Measurements from ENCODE around the gene XRN1. TPM values are rescaled to one million over a fixed set of nuclear protein-coding genes. Genes with fewer than 3 reads are reported as not detected.

Gene XRN1, protein sequence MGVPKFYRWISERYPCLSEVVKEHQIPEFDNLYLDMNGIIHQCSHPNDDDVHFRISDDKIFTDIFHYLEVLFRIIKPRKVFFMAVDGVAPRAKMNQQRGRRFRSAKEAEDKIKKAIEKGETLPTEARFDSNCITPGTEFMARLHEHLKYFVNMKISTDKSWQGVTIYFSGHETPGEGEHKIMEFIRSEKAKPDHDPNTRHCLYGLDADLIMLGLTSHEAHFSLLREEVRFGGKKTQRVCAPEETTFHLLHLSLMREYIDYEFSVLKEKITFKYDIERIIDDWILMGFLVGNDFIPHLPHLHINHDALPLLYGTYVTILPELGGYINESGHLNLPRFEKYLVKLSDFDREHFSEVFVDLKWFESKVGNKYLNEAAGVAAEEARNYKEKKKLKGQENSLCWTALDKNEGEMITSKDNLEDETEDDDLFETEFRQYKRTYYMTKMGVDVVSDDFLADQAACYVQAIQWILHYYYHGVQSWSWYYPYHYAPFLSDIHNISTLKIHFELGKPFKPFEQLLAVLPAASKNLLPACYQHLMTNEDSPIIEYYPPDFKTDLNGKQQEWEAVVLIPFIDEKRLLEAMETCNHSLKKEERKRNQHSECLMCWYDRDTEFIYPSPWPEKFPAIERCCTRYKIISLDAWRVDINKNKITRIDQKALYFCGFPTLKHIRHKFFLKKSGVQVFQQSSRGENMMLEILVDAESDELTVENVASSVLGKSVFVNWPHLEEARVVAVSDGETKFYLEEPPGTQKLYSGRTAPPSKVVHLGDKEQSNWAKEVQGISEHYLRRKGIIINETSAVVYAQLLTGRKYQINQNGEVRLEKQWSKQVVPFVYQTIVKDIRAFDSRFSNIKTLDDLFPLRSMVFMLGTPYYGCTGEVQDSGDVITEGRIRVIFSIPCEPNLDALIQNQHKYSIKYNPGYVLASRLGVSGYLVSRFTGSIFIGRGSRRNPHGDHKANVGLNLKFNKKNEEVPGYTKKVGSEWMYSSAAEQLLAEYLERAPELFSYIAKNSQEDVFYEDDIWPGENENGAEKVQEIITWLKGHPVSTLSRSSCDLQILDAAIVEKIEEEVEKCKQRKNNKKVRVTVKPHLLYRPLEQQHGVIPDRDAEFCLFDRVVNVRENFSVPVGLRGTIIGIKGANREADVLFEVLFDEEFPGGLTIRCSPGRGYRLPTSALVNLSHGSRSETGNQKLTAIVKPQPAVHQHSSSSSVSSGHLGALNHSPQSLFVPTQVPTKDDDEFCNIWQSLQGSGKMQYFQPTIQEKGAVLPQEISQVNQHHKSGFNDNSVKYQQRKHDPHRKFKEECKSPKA (N-terminal part only)
- 10 to 100 TPM; 32.2 to 89.6 (median 36.6) TPM for total RNA-seq

DNA sequence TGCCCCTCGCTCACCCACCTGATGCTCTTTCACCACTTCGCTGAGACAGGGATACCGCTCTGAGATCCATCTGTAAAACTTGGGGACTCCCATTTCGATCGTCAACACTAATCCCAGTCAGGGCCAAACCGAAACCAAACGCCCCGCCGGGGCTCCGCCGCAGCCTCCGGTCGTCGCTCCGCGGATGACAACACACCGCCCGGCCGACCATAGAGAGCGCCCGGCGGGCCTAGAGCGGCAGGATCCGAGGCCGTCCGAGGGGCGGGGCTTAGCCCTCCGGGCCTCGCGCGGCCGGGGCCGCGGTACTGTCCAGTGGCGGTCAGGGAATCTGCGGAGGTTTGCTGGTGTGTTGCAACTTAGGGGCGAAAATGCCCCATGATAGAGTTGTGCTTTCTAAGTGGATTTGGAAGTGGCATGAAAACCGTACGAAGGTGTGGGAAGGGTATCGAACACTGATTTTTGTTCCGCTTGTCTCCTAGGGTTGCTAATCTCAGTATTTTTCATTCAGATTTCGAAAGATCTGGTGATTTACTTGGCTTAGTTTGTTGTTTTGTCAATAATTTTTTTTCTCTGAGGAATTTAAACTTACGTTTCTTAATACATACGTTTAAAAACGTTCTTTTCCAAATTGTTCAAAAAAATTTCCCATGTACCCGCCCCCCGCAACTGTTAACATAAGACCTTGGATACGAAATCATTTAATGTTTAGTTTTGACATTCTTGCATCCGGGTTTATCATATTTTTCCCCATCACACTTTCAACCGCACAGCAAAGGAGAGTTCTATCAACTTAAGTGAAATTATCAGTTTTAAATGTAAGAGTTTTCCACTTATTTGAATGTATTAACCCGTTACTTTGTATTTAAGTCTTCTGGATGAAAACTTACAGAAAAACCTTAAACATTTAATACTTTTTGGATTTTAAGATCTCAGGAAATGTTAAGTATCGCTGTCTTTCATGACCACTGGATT, at the start of gene XRN1:
TSS of gene XRN1 (minus strand) at position 186 of the 972 bp plus-strand sequence. CDS start at position 93, 93 bp downstream.
- Histone ChIP-seq H3K4me3 (peak within 1 kb of the TSS; percentile 84), H3K27me3 (no peaks in the 10 kb centered on the region), H3K9me3 (no peaks in the 10 kb centered on the region), H3K4me1 (peaks cover 28% of the 10 kb centered on the region), H3K27ac (peak within 1 kb of the TSS; percentile 95), H3K36me3 (peaks cover 24% of the 10 kb centered on the region)
- 5% methylated on average over 51 of the region's 52 CpGs for WGBS
- DNase-seq (ENCODE audit: low spot score in 2 of 2) = peak; percentile 95 to 96
- TF ChIP-seq POLR2AphosphoS5 (IDR thresholded peaks at IDR 0.05) (peak in 2 of 3 donors; percentile 25 to 89), POLR2A (IDR thresholded peaks at IDR 0.05) (peak; percentile 62 to 87), EP300 (IDR thresholded peaks at IDR 0.05) (no peak)

DNA sequence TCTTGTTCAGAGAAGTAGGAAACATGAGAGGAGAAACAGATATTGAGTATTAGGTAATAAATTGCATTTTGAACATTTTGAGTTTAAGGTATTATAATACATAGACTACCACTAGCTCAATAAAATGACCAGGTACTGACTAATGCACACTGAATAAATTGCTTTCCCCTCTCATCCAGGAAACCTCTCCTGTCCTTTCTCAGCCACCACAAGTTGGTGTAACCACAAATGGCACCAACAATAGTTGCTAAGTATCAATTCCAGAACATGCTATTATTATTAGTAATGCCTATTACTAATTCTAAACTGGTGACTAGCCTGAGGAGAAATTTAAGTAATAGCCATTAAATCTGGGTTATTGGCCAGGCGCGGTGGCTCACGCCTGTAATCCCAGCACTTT, 47.3 kb upstream of the XRN1 start:
- H3K27me3 ChIP-seq = no peaks in the 10 kb centered on the region
- DNase-seq (ENCODE audit: low spot score in 2 of 2) = no peak
- no peak overlapping the region for H3K27ac ChIP-seq
- TF ChIP-seq POLR2AphosphoS5 (IDR thresholded peaks at IDR 0.05) (no peak), EP300 (IDR thresholded peaks at IDR 0.05) (no peak), POLR2A (IDR thresholded peaks at IDR 0.05) (no peak)
- TF ChIP-seq, protein P1, sequence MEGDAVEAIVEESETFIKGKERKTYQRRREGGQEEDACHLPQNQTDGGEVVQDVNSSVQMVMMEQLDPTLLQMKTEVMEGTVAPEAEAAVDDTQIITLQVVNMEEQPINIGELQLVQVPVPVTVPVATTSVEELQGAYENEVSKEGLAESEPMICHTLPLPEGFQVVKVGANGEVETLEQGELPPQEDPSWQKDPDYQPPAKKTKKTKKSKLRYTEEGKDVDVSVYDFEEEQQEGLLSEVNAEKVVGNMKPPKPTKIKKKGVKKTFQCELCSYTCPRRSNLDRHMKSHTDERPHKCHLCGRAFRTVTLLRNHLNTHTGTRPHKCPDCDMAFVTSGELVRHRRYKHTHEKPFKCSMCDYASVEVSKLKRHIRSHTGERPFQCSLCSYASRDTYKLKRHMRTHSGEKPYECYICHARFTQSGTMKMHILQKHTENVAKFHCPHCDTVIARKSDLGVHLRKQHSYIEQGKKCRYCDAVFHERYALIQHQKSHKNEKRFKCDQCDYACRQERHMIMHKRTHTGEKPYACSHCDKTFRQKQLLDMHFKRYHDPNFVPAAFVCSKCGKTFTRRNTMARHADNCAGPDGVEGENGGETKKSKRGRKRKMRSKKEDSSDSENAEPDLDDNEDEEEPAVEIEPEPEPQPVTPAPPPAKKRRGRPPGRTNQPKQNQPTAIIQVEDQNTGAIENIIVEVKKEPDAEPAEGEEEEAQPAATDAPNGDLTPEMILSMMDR (IDR thresholded peaks at IDR 0.05) = no peak
- no peaks in the 10 kb centered on the region for H3K9me3 ChIP-seq
- H3K4me3 ChIP-seq = no peak overlapping the region
- peaks cover 85% of the 10 kb centered on the region for H3K36me3 ChIP-seq
- WGBS = 100% methylated on average over 3 of the region's 3 CpGs
- no peaks in the 10 kb centered on the region for H3K4me1 ChIP-seq

DNA sequence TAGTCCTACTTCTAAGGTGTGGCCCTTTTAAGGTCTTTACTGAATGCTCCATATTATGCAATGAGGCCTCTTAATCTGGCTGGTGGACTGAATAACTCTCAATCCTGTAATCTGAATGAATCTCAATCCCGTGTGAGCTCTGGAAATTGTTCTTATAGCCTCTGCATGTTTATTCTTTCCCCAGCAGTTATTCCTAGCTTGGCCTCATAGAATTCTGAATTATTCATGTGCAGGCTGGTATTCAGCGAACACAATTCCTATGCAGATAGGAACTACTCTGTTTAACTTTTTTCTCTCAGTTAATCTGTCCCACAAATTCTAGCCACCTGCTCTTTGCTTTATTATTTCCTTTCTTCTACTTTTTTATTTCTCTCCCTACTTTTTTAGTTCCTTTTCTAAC, 44.3 kb upstream of the XRN1 start:
- WGBS = 100% methylated on average over 2 of the region's 2 CpGs
- Histone ChIP-seq H3K4me3 (no peak overlapping the region), H3K4me1 (no peaks in the 10 kb centered on the region), H3K27ac (no peak overlapping the region), H3K36me3 (peaks cover 85% of the 10 kb centered on the region), H3K9me3 (no peaks in the 10 kb centered on the region), H3K27me3 (no peaks in the 10 kb centered on the region)
- TF ChIP-seq, protein P1 (IDR thresholded peaks at IDR 0.05) = no peak
- no peak for TF ChIP-seq EP300 (IDR thresholded peaks at IDR 0.05)
- no peak for TF ChIP-seq POLR2A (IDR thresholded peaks at IDR 0.05)
- no peak for TF ChIP-seq POLR2AphosphoS5 (IDR thresholded peaks at IDR 0.05)
- no peak for DNase-seq (ENCODE audit: low spot score in 2 of 2)

DNA sequence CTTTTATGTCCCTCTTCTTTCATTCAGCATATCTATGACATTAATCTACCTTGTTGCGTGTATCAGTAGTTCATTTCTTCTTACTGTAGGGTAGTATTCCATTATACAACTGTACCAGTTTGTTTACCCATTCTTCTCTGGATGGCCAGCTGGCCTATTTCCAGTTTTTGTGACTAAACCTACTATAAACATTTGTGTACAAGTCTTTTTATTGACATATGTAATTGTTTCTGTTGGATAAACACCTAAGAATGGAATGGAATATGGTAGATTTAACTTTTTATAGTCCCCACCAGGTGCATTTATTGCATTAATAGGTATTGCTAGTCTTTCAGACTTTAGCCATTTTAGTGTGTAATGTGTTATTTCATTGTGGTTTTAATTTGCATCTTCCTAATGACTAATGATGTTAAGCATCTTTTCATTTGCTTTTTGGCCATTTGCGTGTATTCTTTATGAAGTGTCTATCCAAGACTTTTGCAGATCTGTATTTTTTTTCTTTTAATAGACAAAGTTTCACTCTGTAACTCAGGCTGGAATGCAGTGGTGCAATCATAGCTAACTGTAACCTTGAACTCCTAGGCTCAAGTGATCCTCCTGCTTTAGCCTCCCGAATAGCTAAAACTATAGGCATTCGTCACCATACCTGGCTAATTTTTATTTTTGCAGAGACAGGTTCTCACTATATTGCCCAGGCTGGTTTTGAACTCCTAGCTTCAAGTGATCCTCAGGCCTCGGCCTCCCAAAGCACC, 41.9 kb upstream of the XRN1 start:
- Histone ChIP-seq H3K4me3 (no peak overlapping the region), H3K27ac (no peak overlapping the region), H3K4me1 (no peaks in the 10 kb centered on the region), H3K9me3 (no peaks in the 10 kb centered on the region), H3K36me3 (peaks cover 83% of the 10 kb centered on the region), H3K27me3 (no peaks in the 10 kb centered on the region)
- TF ChIP-seq, protein P1 (IDR thresholded peaks at IDR 0.05) = no peak
- TF ChIP-seq POLR2A (IDR thresholded peaks at IDR 0.05) (no peak), EP300 (IDR thresholded peaks at IDR 0.05) (no peak), POLR2AphosphoS5 (IDR thresholded peaks at IDR 0.05) (no peak)
- no peak for DNase-seq (ENCODE audit: low spot score in 2 of 2)
- 97% methylated on average over 5 of the region's 5 CpGs for WGBS
